Spleen (tissue), 7 donors: Measurements from ENCODE around the gene CHD5.

Experiments
- POLR2A ChIP-seq, 3 donors: fragments of 450-650 bp; IDR thresholded peaks; one replicate each; pipeline ENCODE4 v1.5.1; 2017; ENCODE audit warnings: antibody characterized with exemption in 3 of 3, mild to moderate bottlenecking in 1 of 3
- TF ChIP-seq, protein P1 (sequence below), 11 experiments: fragments of 200-600 bp in 7 of 11; fragments of 450-650 bp in 4 of 11; sonication (generic) in 4 of 11; IDR thresholded peaks in 8 of 11; conservative IDR thresholded peaks in 3 of 11; 1 replicate in 7 of 11; 2 replicates in 4 of 11; pipeline versions ENCODE4 v1.4.0 to v1.8.0; 2016 to 2021; ENCODE audit warnings: antibody characterized with exemption in 11 of 11, inconsistent platforms in 4 of 11, mild to moderate bottlenecking in 1 of 11
- donor health status: DM: no; HTN: no; CAD: no; lungs with moderate emphysema.
- donor health status: DM: no; HTN: no; CAD: no.
- donor health status: DM: no; HTN: no; CAD: no.

DNA sequence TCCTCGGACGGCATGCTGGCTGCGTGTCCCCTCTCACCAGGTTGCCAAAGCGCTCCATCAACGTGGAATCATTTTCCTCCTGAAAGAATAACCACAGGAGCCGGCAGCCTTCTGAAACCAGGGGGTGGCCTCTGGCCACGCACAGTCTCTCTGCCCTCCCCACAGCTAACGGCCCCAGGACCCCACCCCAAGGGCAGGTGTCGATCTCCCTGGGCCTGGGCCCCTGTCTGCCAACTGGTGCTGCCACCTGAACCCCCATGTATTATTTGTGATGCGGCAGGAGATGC, 88.4 kb downstream of the CHD5 start:
- TF ChIP-seq, protein P1, sequence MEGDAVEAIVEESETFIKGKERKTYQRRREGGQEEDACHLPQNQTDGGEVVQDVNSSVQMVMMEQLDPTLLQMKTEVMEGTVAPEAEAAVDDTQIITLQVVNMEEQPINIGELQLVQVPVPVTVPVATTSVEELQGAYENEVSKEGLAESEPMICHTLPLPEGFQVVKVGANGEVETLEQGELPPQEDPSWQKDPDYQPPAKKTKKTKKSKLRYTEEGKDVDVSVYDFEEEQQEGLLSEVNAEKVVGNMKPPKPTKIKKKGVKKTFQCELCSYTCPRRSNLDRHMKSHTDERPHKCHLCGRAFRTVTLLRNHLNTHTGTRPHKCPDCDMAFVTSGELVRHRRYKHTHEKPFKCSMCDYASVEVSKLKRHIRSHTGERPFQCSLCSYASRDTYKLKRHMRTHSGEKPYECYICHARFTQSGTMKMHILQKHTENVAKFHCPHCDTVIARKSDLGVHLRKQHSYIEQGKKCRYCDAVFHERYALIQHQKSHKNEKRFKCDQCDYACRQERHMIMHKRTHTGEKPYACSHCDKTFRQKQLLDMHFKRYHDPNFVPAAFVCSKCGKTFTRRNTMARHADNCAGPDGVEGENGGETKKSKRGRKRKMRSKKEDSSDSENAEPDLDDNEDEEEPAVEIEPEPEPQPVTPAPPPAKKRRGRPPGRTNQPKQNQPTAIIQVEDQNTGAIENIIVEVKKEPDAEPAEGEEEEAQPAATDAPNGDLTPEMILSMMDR (IDR thresholded peaks at IDR 0.05 in 8 of 11, conservative IDR thresholded peaks at IDR 0.05 in 3 of 11): no peak
- TF ChIP-seq POLR2A (IDR thresholded peaks at IDR 0.05): no peak
